ENCODE results near the gene FBXO38. TPM values are rescaled to one million over a fixed set of nuclear protein-coding genes. Genes with fewer than 3 reads are reported as not detected.

Gene FBXO38
- total RNA-seq, 1 experiment from 2014 or later, result 34.5 TPM

- Histone ChIP-seq H3K9me3 (ENCODE audit: control insufficient read depth, insufficient read depth, low read depth, low read length) (no peaks in the 10 kb centered on the region), H3K27me3 (ENCODE audit: control insufficient read depth, insufficient read depth, low read length) (no peaks in the 10 kb centered on the region), H3K4me1 (ENCODE audit: control insufficient read depth, insufficient read depth, low read length) (no peaks in the 10 kb centered on the region), H3K27ac (ENCODE audit: low read length) (no peak overlapping the region), H3K4me3 (ENCODE audit: low read depth in 2 of 2, low read length in 2 of 2) (no peak overlapping the region), H3K36me3 (ENCODE audit: control insufficient read depth, insufficient read depth, low read length) (no peaks in the 10 kb centered on the region)
- intact Hi-C loops (cut with micrococcal nuclease; ENCODE audit: unreplicated experiment) (no loop called here), in situ Hi-C loops (cut with HindIII; ENCODE audit: low pct_unique_long_range_greater_than_20kb, low sequenced_read_pairs) (no loop called here)
- TF ChIP-seq REST (IDR thresholded peaks at IDR 0.05; ENCODE audit: insufficient read depth in 1 of 2, low read depth in 2 of 2, low read length in 1 of 2) (no peak), SIN3A (IDR thresholded peaks at IDR 0.05; ENCODE audit: borderline replicate concordance, insufficient read depth, low read depth, low read length) (no peak), POLR2AphosphoS5 (IDR thresholded peaks at IDR 0.05; ENCODE audit: low read depth, low read length) (no peak), TCF7L2 (IDR thresholded peaks at IDR 0.05; ENCODE audit: low read depth, low read length) (no peak)
- TF ChIP-seq, protein P1, sequence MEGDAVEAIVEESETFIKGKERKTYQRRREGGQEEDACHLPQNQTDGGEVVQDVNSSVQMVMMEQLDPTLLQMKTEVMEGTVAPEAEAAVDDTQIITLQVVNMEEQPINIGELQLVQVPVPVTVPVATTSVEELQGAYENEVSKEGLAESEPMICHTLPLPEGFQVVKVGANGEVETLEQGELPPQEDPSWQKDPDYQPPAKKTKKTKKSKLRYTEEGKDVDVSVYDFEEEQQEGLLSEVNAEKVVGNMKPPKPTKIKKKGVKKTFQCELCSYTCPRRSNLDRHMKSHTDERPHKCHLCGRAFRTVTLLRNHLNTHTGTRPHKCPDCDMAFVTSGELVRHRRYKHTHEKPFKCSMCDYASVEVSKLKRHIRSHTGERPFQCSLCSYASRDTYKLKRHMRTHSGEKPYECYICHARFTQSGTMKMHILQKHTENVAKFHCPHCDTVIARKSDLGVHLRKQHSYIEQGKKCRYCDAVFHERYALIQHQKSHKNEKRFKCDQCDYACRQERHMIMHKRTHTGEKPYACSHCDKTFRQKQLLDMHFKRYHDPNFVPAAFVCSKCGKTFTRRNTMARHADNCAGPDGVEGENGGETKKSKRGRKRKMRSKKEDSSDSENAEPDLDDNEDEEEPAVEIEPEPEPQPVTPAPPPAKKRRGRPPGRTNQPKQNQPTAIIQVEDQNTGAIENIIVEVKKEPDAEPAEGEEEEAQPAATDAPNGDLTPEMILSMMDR (IDR thresholded peaks at IDR 0.05), result no peak
- ChIA-PET CTCF (no interaction called here), POLR2A (no interaction called here)
- ATAC-seq, result no peak
- no peak for DNase-seq (ENCODE audit: low read depth, low spot score)
- no TSS peak for BruUV-seq (replicated peaks)
These were observed 40.7 kb upstream of the FBXO38 start for GRCh38 chr5:148343046-148343407.

- no peak overlapping the region for H3K27ac ChIP-seq (ENCODE audit: low read length)
- CTCF ChIA-PET, result no interaction called here
- POLR2A ChIA-PET, result no interaction called here
These were observed 39.9 kb upstream of the FBXO38 start for GRCh38 chr5:148343603-148344487.

GRCh38 chr5:148347706-148348105 is 36.1 kb upstream of the FBXO38 start:
- in situ Hi-C loops (cut with HindIII; ENCODE audit: low pct_unique_long_range_greater_than_20kb, low sequenced_read_pairs), result no loop called here
- intact Hi-C loops (cut with micrococcal nuclease; ENCODE audit: unreplicated experiment), result no loop called here
- Histone ChIP-seq H3K36me3 (ENCODE audit: control insufficient read depth, insufficient read depth, low read length) (no peaks in the 10 kb centered on the region), H3K9me3 (ENCODE audit: control insufficient read depth, insufficient read depth, low read depth, low read length) (no peaks in the 10 kb centered on the region), H3K4me3 (ENCODE audit: low read depth in 2 of 2, low read length in 2 of 2) (no peak overlapping the region), H3K27me3 (ENCODE audit: control insufficient read depth, insufficient read depth, low read length) (no peaks in the 10 kb centered on the region), H3K4me1 (ENCODE audit: control insufficient read depth, insufficient read depth, low read length) (no peaks in the 10 kb centered on the region), H3K27ac (ENCODE audit: low read length) (no peak overlapping the region)
- CTCF ChIA-PET, result no interaction called here
- no peak for ATAC-seq
- TF ChIP-seq SIN3A (IDR thresholded peaks at IDR 0.05; ENCODE audit: borderline replicate concordance, insufficient read depth, low read depth, low read length) (no peak), TCF7L2 (IDR thresholded peaks at IDR 0.05; ENCODE audit: low read depth, low read length) (no peak), REST (IDR thresholded peaks at IDR 0.05; ENCODE audit: insufficient read depth in 1 of 2, low read depth in 2 of 2, low read length in 1 of 2) (no peak), POLR2AphosphoS5 (IDR thresholded peaks at IDR 0.05; ENCODE audit: low read depth, low read length) (no peak)
- TF ChIP-seq, protein P1 (IDR thresholded peaks at IDR 0.05), result no peak
- POLR2A ChIA-PET, result no interaction called here
- no peak for DNase-seq (ENCODE audit: low read depth, low spot score)
- no TSS peak for BruUV-seq (replicated peaks)

More at GRCh38 chr5:148343603-148344487, 39.9 kb upstream of the FBXO38 start:
- Histone ChIP-seq H3K4me3 (ENCODE audit: low read depth in 2 of 2, low read length in 2 of 2) (no peak overlapping the region), H3K36me3 (ENCODE audit: control insufficient read depth, insufficient read depth, low read length) (no peaks in the 10 kb centered on the region), H3K9me3 (ENCODE audit: control insufficient read depth, insufficient read depth, low read depth, low read length) (no peaks in the 10 kb centered on the region), H3K4me1 (ENCODE audit: control insufficient read depth, insufficient read depth, low read length) (no peaks in the 10 kb centered on the region), H3K27me3 (ENCODE audit: control insufficient read depth, insufficient read depth, low read length) (no peaks in the 10 kb centered on the region)
- ATAC-seq (no peak), DNase-seq (ENCODE audit: low read depth, low spot score) (no peak)
- intact Hi-C loops (cut with micrococcal nuclease; ENCODE audit: unreplicated experiment), result no loop called here
- no TSS peak for BruUV-seq (replicated peaks)
- TF ChIP-seq TCF7L2 (IDR thresholded peaks at IDR 0.05; ENCODE audit: low read depth, low read length) (no peak), POLR2AphosphoS5 (IDR thresholded peaks at IDR 0.05; ENCODE audit: low read depth, low read length) (no peak)
- in situ Hi-C loops (cut with HindIII; ENCODE audit: low pct_unique_long_range_greater_than_20kb, low sequenced_read_pairs), result no loop called here

All from Panc1 (cell line).